Measurements from ENCODE around the gene STK35. TPM values are rescaled to one million over a fixed set of nuclear protein-coding genes. Genes with fewer than 3 reads are reported as not detected.

Gene STK35
- total RNA-seq, 1 donor, result 13.2 TPM

DNA sequence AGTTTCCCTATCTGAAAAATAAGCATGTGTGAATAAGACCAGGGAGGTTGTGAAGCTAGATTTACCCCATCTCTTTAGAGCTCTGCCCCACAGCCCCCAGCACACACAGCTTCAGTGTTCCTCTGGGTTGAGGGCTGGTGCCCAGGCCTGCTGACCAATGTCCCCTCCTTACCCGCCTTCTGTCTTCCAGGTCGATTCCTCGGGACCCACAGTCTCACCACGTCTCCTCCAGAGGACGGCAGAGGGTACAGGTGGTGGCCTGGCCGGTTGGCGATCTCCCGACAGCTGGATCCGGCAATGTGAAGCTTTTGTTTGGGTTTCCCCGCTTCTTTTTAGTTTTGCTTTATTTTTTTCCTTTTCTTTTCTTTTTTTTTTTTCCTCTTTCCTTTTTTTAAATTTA lies 42.0 kb downstream of the STK35 start:
- no peak for DNase-seq (ENCODE audit: low read depth)
- no peak overlapping the region for H3K4me3 ChIP-seq (ENCODE audit: low read depth, low read length)
- no peak for TF ChIP-seq CTCF (IDR thresholded peaks at IDR 0.05; ENCODE audit: insufficient read depth, low read length)

- H3K4me3 ChIP-seq (ENCODE audit: low read depth, low read length), result no peak overlapping the region
- no peak for DNase-seq (ENCODE audit: low read depth)
- no peak for TF ChIP-seq CTCF (IDR thresholded peaks at IDR 0.05; ENCODE audit: insufficient read depth, low read length)
These were observed 43.2 kb downstream of the STK35 start for GRCh38 chr20:2144850-2145249.

GRCh38 chr20:2145376-2145775 lies 43.7 kb downstream of the STK35 start:
- H3K4me3 ChIP-seq (ENCODE audit: low read depth, low read length), result no peak overlapping the region
- DNase-seq (ENCODE audit: low read depth), result peak; percentile 40
- no peak for TF ChIP-seq CTCF (IDR thresholded peaks at IDR 0.05; ENCODE audit: insufficient read depth, low read length)

DNA sequence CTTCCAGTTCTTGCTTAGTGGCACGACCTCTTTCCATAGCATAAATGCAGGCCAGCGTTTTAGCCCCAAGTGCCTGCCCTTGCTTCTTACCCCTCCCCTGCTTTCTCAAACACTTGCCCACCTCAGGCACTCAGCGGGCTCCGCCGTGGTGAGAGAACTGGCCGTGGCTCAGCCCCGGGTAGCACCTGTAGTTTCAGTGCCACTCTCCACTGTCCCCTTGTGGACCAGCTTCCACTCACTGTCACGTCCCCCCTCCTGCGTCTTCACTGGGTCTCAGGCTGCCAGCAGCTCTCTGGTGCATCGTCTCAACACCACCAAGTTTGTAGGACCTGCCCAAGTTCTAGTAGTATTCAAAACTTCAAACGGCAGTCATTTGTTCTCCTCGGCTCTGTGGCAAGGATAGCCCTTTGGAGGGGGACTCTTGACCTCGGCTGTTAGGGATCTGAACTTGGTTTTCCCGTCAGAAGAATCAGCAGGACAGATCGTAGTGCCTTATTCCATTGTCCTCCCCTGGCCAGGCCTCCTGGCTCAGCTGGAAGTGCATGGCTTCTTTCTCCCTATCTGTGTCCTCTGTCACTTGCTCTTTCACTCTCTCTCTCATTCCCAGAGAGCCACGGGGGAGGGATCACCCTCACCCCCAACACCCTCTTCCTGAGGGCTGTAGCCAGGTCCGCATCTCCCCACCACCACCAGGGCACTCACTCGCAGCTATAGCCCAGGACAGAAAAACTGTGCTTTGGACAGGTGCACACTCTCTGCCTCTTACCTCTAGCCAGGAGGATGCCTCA lies 44.6 kb downstream of the STK35 start:
- no peak overlapping the region for H3K4me3 ChIP-seq (ENCODE audit: low read depth, low read length)
- no peak for DNase-seq (ENCODE audit: low read depth)
- TF ChIP-seq CTCF (IDR thresholded peaks at IDR 0.05; ENCODE audit: insufficient read depth, low read length), result no peak

DNA sequence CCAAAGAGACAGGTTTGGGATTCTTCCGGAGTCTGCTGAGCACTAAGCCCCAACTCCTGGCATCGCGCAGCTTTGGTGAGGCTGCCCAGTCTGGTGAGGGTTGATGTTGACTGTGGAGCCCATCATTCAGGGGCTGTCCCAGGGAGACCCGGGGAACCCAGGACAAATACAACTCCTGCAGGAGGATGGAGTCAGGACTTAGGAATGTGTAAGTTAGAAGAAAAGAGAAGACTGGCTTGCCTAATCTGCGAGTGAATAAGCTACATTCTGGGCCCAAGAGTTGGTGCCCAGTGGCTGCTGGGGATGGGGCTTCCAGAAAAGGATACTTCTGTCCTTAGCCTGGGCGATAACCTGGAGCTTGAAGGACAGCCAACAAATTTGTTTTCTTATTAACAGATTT lies 47.9 kb downstream of the STK35 start:
- no peak for TF ChIP-seq CTCF (IDR thresholded peaks at IDR 0.05; ENCODE audit: insufficient read depth, low read length)
- H3K4me3 ChIP-seq (ENCODE audit: low read depth, low read length), result no peak overlapping the region
- DNase-seq (ENCODE audit: low read depth), result peak; percentile 39

DNA sequence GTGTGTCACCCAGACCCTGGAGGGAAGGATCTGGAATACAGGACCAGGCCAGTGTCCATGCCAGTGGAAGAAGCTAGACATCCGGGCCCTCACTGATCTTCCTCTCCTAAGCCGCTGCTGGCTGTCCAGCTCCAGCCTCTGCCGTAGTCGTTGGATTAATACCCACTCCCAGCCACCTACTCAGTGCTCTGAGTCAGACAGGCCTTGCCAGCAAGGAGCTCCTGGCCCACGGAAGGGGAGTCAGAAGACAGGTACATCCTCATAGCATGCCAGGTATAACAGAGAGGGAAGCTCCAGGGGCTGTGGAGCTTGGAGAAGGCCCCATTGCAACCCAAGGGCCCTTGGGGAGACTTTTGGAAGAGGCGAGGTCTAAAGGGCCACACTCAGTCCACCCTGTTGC lies 49.0 kb downstream of the STK35 start:
- no peak for DNase-seq (ENCODE audit: low read depth)
- no peak overlapping the region for H3K4me3 ChIP-seq (ENCODE audit: low read depth, low read length)

More for the DNA sequence above, 49.0 kb downstream of the STK35 start:
- no peak for TF ChIP-seq CTCF (IDR thresholded peaks at IDR 0.05; ENCODE audit: insufficient read depth, low read length)

All from fibroblast of the aortic adventitia (primary cell).